Left renal cortex interstitium (tissue), 4 donors: ENCODE data around the gene PHYHIPL. TPM values are rescaled to one million over a fixed set of nuclear protein-coding genes. Genes with fewer than 3 reads are reported as not detected.

Experiments used
- DNase-seq, 4 donors: peaks; one replicate each; pipeline ENCODE4 v3.0.0-alpha.2; 2013; ENCODE audit warnings: low read depth in 4 of 4, low spot score in 2 of 4, missing footprints in 1 of 4
- polyA plus RNA-seq, 4 donors: library from polyadenylated mRNA; unstranded; fragments of 120-200 nt; gene quantifications; one replicate each; pipeline ENCODE4 v1.2.1, GENCODE V29; 2013; ENCODE audit not compliant: insufficient read length in 4 of 4

The PHYHIPL gene
- 10 to 100 TPM; 11.9 to 20.1 (median 17.8) TPM for polyA plus RNA-seq

DNA sequence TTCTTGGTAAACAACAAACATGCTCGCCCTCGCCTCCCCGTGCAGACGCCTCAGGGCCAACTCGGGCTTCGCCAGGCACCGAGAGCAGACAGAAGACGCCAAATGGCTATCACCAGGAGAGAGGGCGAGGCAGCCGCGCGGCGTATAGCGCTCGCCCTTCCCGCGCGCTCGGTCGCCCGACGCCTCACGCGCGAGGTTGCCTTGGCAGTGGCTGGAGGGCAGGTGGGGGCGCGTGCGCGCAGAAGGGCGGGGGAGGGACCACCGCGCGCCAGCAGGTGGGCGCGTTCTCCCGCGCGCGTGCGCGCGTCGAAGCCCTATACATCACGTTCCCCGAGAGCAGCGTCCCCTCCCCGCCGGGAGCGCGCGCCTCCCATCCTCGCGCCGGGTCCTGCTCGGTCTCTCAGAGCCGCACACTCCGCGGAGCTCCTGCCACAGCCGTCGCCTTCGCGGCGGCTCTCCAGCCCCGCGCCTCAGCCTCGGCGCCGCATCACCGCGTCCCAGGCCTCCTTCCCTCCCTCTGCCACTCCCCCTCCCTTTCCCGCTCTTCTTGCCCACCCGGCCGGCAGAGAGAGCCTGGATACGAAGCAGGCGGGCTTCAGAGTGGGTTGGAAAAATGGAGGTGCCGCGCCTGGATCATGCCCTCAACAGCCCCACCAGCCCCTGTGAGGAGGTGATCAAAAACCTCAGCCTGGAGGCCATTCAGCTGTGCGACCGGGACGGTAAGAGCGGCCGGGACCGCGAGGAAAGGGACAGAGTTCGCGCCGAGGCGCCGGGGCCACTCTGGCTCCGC lies at the start of gene PHYHIPL:
Gene PHYHIPL (plus strand): TSS at position 403 of the 790 bp plus-strand sequence. CDS start 211 bp downstream, at position 614.
- no peak for DNase-seq

- no peak for DNase-seq
Observed at GRCh38 chr10:59126991-59127390, 49.5 kb upstream of the PHYHIPL start.

DNA sequence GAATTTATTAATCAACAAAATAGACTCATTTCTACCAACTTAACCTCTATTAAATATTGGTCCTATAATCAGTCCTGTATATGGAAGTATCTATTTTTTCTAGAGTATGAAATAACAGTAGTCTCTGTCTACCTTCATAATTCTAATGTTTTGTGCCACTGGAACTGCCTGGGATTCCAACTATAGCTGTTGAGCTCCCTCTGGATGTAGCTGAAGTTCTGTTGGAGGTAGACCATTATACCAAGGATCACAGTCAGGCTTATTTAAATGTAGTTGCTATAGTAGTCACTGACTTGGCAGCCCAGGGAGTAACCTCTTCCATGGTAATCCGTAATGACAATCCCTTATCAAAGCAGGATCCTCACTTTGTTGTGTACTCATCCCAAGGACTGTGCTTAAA lies 48.5 kb upstream of the PHYHIPL start:
- no peak for DNase-seq

- DNase-seq = no peak
Observed at GRCh38 chr10:59129867-59130266, 46.6 kb upstream of the PHYHIPL start.

GRCh38 chr10:59131666-59132065 lies 44.8 kb upstream of the PHYHIPL start:
- DNase-seq = no peak

DNA sequence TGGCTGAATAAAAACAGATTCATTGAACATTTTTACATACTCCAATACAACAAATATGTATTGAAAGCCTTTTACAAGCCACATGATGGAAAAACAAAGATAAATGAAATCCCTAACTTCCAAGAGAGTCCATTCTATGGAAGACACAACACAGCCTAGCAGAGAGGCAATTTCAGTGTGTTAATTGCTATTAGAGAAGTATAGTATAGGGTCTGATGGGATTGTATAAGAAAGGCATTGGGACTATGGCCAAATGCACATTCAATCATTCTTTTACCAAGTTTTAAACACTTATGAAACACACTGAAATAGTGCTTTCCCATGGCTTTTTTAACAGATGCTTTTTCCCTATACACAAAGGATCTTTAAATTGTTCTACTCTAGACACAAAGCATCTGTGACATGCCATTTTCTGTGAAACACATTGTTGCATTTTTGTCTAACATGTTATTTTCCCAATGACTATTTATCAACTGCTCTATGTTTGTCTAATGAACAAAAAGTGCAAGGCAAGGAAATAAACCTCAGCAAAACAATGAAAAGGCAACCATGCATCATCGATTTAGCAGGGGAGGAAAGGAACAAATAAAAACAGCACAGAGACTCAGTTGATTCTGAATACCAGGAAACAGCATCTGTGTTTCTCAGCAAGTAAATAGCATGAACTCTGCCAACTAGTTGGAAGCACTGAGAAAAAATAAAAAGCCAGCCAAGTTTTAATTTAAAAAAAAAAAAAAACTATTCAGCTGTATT lies 42.4 kb upstream of the PHYHIPL start:
- DNase-seq = no peak

GRCh38 chr10:59134785-59135184 lies 41.7 kb upstream of the PHYHIPL start:
- no peak for DNase-seq

GRCh38 chr10:59135275-59135674 lies 41.2 kb upstream of the PHYHIPL start:
- no peak for DNase-seq

DNA sequence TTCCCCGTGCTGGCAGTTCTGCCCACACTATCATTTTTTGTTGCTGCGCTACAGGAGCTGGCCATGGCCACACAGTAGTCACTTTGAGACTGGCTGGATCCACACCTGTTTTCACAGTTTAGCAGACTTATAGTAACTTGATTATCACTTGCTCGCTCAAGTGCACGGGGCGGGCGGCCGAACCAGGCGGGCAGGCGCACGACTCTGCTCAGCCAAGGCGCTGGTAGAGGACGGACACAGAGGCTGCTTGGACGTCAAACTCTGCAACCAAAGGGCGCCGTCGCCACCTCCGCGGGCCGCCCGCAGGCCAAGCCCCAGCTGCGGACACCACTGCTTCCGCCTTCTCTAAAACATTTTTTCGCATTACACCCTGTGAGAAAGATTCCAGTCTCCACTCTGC lies 38.4 kb upstream of the PHYHIPL start:
- DNase-seq = no peak

DNA sequence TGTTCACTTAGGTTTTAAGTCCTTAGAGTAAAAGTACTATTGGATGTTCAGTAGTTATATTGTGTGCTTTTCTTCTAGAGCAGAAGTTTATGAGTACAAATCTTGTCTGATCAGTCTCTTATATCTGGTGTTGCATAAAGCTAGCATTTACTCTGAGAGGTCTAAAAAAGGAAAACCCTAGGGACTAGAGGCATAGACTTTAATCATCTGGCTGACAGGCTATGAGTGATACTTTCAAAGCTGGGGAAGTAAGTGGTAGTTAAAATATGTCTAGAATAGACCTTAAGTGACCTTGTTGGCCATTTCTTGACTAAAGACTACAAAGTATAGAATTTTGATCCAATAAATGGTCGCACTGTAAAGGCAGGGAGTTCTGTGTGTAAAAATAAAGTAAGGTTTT lies 32.9 kb upstream of the PHYHIPL start:
- DNase-seq = no peak

DNA sequence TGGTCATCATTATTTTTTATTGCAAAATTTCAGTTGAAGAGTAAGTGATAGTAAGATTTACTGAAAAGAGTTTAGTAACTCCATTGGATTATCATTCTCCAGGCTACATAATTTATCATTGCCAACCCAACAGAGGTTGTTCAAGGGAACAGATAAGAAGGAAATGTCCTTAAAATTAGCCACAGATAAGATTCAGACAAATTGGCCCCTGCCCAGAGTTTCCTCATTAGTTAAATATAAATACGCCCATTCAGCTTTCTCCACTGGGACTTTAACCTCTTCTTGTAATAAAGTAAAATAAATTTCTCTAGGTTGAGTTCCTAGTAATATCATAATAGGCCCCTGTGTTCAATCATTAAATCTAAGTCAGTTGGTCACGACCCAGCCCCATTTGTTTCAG lies 27.7 kb upstream of the PHYHIPL start:
- no peak for DNase-seq

GRCh38 chr10:59155556-59155955 lies 20.9 kb upstream of the PHYHIPL start:
- DNase-seq = no peak

DNA sequence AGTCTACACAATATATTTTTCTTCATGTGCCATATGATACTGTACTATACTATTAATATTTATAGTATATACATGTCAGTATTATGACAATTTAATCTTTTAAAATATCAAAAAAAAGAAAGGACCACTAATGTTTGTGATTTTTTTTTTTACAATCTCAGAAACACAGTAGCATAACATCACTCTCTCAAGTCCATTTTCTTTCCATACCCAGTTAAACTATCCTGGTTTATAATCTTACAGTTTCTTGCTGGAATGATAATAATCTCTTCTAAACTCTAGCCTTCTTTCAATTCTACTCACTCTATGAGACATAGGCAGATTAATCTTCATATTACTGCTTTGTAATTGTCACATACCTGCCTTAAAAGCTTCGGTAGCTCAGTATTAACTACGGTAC lies 8.9 kb upstream of the PHYHIPL start:
- DNase-seq = no peak

- DNase-seq = no peak
Observed at GRCh38 chr10:59172567-59172966, 3.9 kb upstream of the PHYHIPL start.

GRCh38 chr10:59173414-59173813 lies 3.0 kb upstream of the PHYHIPL start:
- DNase-seq = no peak

DNA sequence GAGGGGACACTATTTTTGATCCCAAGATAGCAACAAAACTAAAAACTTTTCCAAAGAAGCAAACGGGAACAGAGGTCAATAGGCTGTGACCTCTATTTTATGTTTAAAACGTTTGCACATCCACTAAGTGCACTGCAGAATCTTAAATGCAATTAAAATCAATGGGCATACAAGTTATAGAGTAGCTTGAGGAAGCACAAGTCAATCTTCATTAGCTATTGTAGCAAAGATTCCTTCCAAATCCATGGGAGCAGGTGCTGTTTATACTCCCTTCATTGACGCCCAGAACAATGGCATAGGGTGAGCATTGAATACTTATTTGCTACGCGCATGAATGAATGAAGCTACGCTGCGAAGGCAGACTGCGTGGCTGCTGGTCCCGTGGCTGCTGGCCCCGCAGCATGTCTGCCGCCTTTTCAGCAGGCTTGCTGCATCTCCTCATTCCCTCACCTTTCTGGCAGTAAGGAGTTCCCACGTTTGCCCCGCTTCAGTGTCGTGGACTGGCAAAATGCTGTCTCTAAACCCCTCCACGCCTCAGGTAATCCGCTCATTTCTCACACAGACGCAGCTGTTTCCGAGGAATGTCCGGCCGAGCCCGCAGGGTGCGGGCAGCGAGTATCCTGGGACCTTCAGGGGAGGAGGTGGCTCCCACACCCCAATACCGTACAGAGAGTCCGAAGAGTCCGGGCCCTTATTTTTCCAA lies 754 bp upstream of the PHYHIPL start:
- no peak for DNase-seq

DNA sequence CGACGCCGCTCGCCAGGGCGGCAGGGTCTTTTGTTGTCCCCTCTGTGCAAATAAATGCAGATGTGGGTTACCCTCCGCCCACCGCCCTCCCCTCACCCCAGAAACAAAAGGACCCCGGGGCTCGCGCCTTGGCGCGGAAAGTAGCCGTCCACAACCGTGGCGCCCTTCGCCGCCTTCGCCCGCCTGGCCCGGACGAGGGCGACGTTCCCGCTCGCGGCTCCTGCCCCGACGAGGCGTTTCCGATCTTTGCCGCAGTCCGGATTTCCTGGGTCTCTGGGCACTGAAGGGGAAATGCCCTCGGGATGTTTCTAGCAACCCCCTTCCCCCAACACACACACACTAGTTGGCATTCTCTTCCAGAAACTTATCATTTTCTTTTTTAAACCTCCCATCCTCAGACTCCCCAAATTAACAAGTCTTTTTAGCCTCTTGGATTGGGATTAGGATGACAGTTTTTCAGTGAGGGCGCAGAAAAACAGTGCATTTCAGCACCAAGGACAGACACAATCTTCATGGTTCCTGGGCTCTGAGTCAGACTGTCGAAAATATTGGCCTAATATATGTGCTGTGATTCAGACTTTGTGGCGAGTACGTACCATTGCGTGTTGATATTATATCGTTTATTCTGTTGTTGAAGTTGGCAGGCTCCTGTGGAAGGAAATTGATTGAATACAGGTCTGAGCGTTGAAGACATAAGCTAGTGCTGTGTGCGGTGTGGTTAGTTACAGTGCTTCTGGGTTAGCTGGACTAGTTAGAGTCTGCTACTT lies 771 bp downstream of the PHYHIPL start:
- DNase-seq = peak in 3 of 4 donors; percentile 60 to 78 (median 64)

DNA sequence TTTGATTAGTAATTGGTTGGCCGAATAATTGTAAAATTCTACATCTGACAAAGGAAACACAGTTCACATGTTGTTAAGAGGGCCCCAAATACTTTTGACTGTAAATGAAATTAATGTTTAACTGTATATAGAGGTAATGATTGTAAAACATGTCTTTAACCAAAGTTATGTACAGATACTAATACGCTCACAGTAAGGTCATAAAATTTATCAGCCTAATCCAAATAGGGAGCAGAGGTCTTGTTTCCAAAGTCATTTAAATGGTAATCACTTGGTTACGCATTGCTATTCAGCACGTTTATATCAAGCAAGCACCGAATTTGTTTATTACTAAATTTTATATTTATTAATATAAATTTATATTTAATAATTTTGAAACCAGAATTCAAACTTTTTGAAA lies 1.4 kb downstream of the PHYHIPL start:
- DNase-seq = no peak

GRCh38 chr10:59179068-59179467 lies 2.6 kb downstream of the PHYHIPL start:
- no peak for DNase-seq

GRCh38 chr10:59180689-59181270 lies 4.3 kb downstream of the PHYHIPL start:
- DNase-seq = no peak
